RWPE1 (cell line): ENCODE data around the gene ATP6V1G2.

Experiments
- CTCF ChIA-PET: fragments of 350-600 bp; sonication (Branson Sonifier 250); formaldehyde crosslinking; extraction: SDS; loops from one replicate; lab custom pipeline; 2021; lab: Yijun Ruan, JAX
- POLR2A ChIA-PET: fragments of 400-600 bp; formaldehyde crosslinking; extraction: SDS; loops from one replicate; lab custom pipeline; 2020; ENCODE audit warnings: antibody characterized with exemption; ENCODE audit not compliant: low non-redundant PET; lab: Yijun Ruan, JAX
- DNase-seq: peaks from one replicate; pipeline ENCODE4 v3.0.0; 2012; ENCODE audit warnings: low spot score
- H3K27ac ChIP-seq: fragments of 450-650 bp; 2 replicates; pipeline ENCODE4 v1.5.1; 2017
- CTCF ChIP-seq: fragments of 450-650 bp; conservative IDR thresholded peaks from 2 replicates; pipeline ENCODE4 v1.5.1; 2017; ENCODE audit warnings: low read depth, mild to moderate bottlenecking

Gene ATP6V1G2

GRCh38 chr6:31575952-31576685, 29.7 kb upstream of the ATP6V1G2 start:
- no peak overlapping the region for H3K27ac ChIP-seq
- no peak for TF ChIP-seq CTCF
- DNase-seq = no peak
- ChIA-PET CTCF (no interaction called here), POLR2A (no interaction called here)

- no peak for DNase-seq
- CTCF ChIA-PET = no interaction called here
- H3K27ac ChIP-seq = no peak within 1 kb of the TSS
- no peak for TF ChIP-seq CTCF
- POLR2A ChIA-PET = no interaction called here
Observed at GRCh38 chr6:31575335-31575901, 29.0 kb upstream of the ATP6V1G2 start, which contains the start of gene TNF. TNF (plus strand) TSS chr6:31575565; CDS start chr6:31575742, 177 bp downstream.

GRCh38 chr6:31574106-31575061, 28.0 kb upstream of the ATP6V1G2 start:
- no peak for DNase-seq
- POLR2A ChIA-PET = no interaction called here
- TF ChIP-seq CTCF = no peak
- CTCF ChIA-PET = interaction anchor here (0.7 to 1.3 kb wide), 2 partner anchors 17 to 24 kb away, joined by 3 to 6 read pairs; no protein-coding TSS in a partner anchor
- H3K27ac ChIP-seq = no peak overlapping the region

- H3K27ac ChIP-seq = no peak overlapping the region
- TF ChIP-seq CTCF = no peak
- ChIA-PET POLR2A (no interaction called here), CTCF (interaction anchor here (0.6 to 1.3 kb wide), 3 partner anchors 18 to 144 kb away, joined by 3 to 6 read pairs (median 3); no protein-coding TSS in a partner anchor)
- no peak for DNase-seq
Observed at GRCh38 chr6:31573239-31574105, 27.1 kb upstream of the ATP6V1G2 start.

- ChIA-PET POLR2A (interaction anchor here (0.6 kb wide), 1 partner anchor 66 kb away, joined by 3 read pairs; no protein-coding TSS in a partner anchor), CTCF (interaction anchor here (0.6 kb wide), 1 partner anchor 145 kb away, joined by 3 read pairs; no protein-coding TSS in a partner anchor)
- H3K27ac ChIP-seq = no peak within 1 kb of the TSS
- DNase-seq = no peak
- no peak for TF ChIP-seq CTCF
Observed at GRCh38 chr6:31572041-31572911, 25.9 kb upstream of the ATP6V1G2 start, which contains the start of gene LTA. LTA (plus strand) TSS chr6:31572289; CDS start chr6:31572743, 454 bp downstream.
